GM18499 (cell line): ENCODE data around the gene EEF1A2.

Source experiments
- ATAC-seq: cut with Tn5 transposase; IDR thresholded peaks from one replicate; pipeline ENCODE4 v1.9.1; 2021; ENCODE audit warnings: moderate number of reproducible peaks; ENCODE audit not compliant: insufficient read depth, unreplicated experiment

The EEF1A2 gene

GRCh38 chr20:63501818-63502670, 3.2 kb upstream of the EEF1A2 start:
- no peak for ATAC-seq

- no peak for ATAC-seq
These were observed 2.3 kb upstream of the EEF1A2 start for GRCh38 chr20:63500902-63501817.

- no peak for ATAC-seq
These were observed 1.4 kb upstream of the EEF1A2 start for GRCh38 chr20:63500151-63500901.

GRCh38 chr20:63499338-63499969, 571 bp upstream of the EEF1A2 start:
- no peak for ATAC-seq

- no peak for ATAC-seq
These were observed 642 bp downstream of the EEF1A2 start for GRCh38 chr20:63497946-63498935.

- no peak for ATAC-seq
These were observed 1.5 kb downstream of the EEF1A2 start for GRCh38 chr20:63497138-63497945.

GRCh38 chr20:63496596-63497120, 2.2 kb downstream of the EEF1A2 start:
- ATAC-seq = no peak

GRCh38 chr20:63495741-63496595, 2.9 kb downstream of the EEF1A2 start:
- ATAC-seq = no peak

- ATAC-seq = no peak
These were observed 3.6 kb downstream of the EEF1A2 start for GRCh38 chr20:63495167-63495720.

GRCh38 chr20:63494420-63495166, 4.3 kb downstream of the EEF1A2 start:
- no peak for ATAC-seq

- no peak for ATAC-seq
These were observed 4.8 kb downstream of the EEF1A2 start for GRCh38 chr20:63494084-63494419.

- no peak for ATAC-seq
These were observed 5.3 kb downstream of the EEF1A2 start for GRCh38 chr20:63493563-63494020.

- ATAC-seq = no peak
These were observed 5.9 kb downstream of the EEF1A2 start for GRCh38 chr20:63492982-63493381.

- no peak for ATAC-seq
These were observed 6.4 kb downstream of the EEF1A2 start for GRCh38 chr20:63492518-63492917.

- ATAC-seq = no peak
These were observed 7.2 kb downstream of the EEF1A2 start for GRCh38 chr20:63491635-63492230.

- ATAC-seq = no peak
These were observed 7.8 kb downstream of the EEF1A2 start for GRCh38 chr20:63491078-63491477.
